Gastrocnemius medialis (tissue), 4 donors: ENCODE data around the gene PRODH. TPM values are rescaled to one million over a fixed set of nuclear protein-coding genes. Genes with fewer than 3 reads are reported as not detected.
"Not testable (repeated sequence)": the region's sequence is repeated elsewhere in the genome, so short reads cannot be mapped to it uniquely, and the experiment has no call there.

Source experiments
- ATAC-seq, 2 donors: fragments of 150-250 bp; one replicate each; pipeline ENCODE4 v1.9.1; 2016
- DNase-seq, 2 donors: peaks; one replicate each; pipeline ENCODE4 v3.0.0-alpha.2; 2019
- H3K27ac ChIP-seq, 4 donors: fragments of 200-600 bp; sonication (generic); 1 replicate in 1 of 4; 2 replicates in 3 of 4; pipeline ENCODE4 v1.5.1; 2016 to 2018; ENCODE audit warnings: mild to moderate bottlenecking in 2 of 4, moderate library complexity in 1 of 4
- H3K27me3 ChIP-seq, 3 donors: fragments of 200-600 bp; sonication (generic) in 2 of 3; 1 replicate in 1 of 3; 2 replicates in 2 of 3; pipeline versions ENCODE4 v1.5.1 to v1.6.0; 2016 to 2019; ENCODE audit warnings: mild to moderate bottlenecking in 1 of 3, moderate library complexity in 1 of 3
- H3K36me3 ChIP-seq, 2 donors: fragments of 200-600 bp; sonication (generic) in 1 of 2; one replicate each; pipeline ENCODE4 v1.5.1; 2017 to 2018
- H3K4me1 ChIP-seq, 2 donors: fragments of 200-600 bp; sonication (generic) in 1 of 2; one replicate each; pipeline ENCODE4 v1.5.1; 2016 to 2017; ENCODE audit warnings: mild to moderate bottlenecking in 2 of 2
- H3K4me3 ChIP-seq, 4 donors: fragments of 200-600 bp; sonication (generic) in 3 of 4; 1 replicate in 1 of 4; 2 replicates in 3 of 4; pipeline ENCODE4 v1.5.1; 2016 to 2019; ENCODE audit warnings: mild to moderate bottlenecking in 2 of 4
- H3K9me3 ChIP-seq, 3 donors: fragments of 200-600 bp; sonication (generic) in 2 of 3; 1 replicate in 1 of 3; 2 replicates in 2 of 3; pipeline ENCODE4 v1.5.1; 2016 to 2019
- POLR2A ChIP-seq, 2 donors: fragments of 450-650 bp; IDR thresholded peaks; one replicate each; pipeline ENCODE4 v1.6.1; 2017; ENCODE audit warnings: antibody characterized with exemption in 2 of 2, mild to moderate bottlenecking in 2 of 2, moderate library complexity in 2 of 2
- in situ Hi-C, 4 donors: fragments of 200-750 bp; cut with MboI; loops; one replicate each; pipeline versions ENCODE4 v1.15.0 to v1.8.0; 2017; ENCODE audit warnings: low sequenced_read_pairs in 4 of 4
- intact Hi-C: fragments of 100-400 bp; cut with DNase I; formaldehyde crosslinking; loops from one replicate; pipeline ENCODE4 v1.15.1; 2023; ENCODE audit warnings: low total_unique reads
- total RNA-seq, 4 donors: library from RNA; depleted of rRNA; stranded (reverse); fragments of >200 nt; gene quantifications; one replicate each; pipeline versions ENCODE4 v1.1.0 to v1.2.3, GENCODE V29; 2016
- TF ChIP-seq, protein P1 (sequence below), 5 experiments: fragments of 450-650 bp in 3 of 5; fragments of 200-600 bp in 2 of 5; sonication (generic) in 2 of 5; IDR thresholded peaks in 4 of 5; conservative IDR thresholded peaks in 1 of 5; 1 replicate in 4 of 5; 2 replicates in 1 of 5; pipeline ENCODE4 v1.5.1; 2016 to 2019; ENCODE audit warnings: antibody characterized with exemption in 5 of 5, mild to moderate bottlenecking in 3 of 5, moderate library complexity in 3 of 5

Gene PRODH
- total RNA-seq, 4 donors from 2014 or later, result 7.1 to 74.9 (median 14.4) TPM

DNA sequence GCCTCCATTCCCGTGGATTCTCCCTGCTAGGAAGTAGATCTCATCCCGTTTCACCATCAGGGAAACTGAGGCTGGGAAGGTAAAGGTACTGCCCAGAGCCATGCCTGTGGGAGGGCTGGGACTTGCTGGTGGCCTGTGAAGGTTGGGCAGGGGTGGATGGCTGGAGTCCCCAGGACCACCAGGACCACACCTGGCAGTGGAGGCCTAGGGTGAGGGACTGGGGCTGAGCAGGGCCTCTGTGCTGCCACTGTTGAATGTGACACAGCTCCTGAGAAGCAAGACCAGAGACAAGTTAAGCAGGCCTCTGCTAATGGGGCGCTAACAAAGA, 26.2 kb upstream of the PRODH start:
- no peak for TF ChIP-seq POLR2A (IDR thresholded peaks at IDR 0.05)
- TF ChIP-seq, protein P1, sequence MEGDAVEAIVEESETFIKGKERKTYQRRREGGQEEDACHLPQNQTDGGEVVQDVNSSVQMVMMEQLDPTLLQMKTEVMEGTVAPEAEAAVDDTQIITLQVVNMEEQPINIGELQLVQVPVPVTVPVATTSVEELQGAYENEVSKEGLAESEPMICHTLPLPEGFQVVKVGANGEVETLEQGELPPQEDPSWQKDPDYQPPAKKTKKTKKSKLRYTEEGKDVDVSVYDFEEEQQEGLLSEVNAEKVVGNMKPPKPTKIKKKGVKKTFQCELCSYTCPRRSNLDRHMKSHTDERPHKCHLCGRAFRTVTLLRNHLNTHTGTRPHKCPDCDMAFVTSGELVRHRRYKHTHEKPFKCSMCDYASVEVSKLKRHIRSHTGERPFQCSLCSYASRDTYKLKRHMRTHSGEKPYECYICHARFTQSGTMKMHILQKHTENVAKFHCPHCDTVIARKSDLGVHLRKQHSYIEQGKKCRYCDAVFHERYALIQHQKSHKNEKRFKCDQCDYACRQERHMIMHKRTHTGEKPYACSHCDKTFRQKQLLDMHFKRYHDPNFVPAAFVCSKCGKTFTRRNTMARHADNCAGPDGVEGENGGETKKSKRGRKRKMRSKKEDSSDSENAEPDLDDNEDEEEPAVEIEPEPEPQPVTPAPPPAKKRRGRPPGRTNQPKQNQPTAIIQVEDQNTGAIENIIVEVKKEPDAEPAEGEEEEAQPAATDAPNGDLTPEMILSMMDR (IDR thresholded peaks at IDR 0.05 in 4 of 5, conservative IDR thresholded peaks at IDR 0.05 in 1 of 5), result no peak
- no peaks in the 10 kb centered on the region for H3K4me1 ChIP-seq
- H3K27ac ChIP-seq, result no peak overlapping the region
- no peak for DNase-seq
- H3K9me3 ChIP-seq, result no peaks in the 10 kb centered on the region
- no peak overlapping the region for H3K4me3 ChIP-seq
- in situ Hi-C loops, result loop anchor here in 2 of 4 donors (25.0 kb wide), 1 partner anchor 675 kb away; no protein-coding TSS in a partner anchor
- H3K27me3 ChIP-seq, result no peaks in the 10 kb centered on the region
- ATAC-seq, result no peak
- intact Hi-C loops, result no loop called here
- H3K36me3 ChIP-seq, result no peaks in the 10 kb centered on the region

DNA sequence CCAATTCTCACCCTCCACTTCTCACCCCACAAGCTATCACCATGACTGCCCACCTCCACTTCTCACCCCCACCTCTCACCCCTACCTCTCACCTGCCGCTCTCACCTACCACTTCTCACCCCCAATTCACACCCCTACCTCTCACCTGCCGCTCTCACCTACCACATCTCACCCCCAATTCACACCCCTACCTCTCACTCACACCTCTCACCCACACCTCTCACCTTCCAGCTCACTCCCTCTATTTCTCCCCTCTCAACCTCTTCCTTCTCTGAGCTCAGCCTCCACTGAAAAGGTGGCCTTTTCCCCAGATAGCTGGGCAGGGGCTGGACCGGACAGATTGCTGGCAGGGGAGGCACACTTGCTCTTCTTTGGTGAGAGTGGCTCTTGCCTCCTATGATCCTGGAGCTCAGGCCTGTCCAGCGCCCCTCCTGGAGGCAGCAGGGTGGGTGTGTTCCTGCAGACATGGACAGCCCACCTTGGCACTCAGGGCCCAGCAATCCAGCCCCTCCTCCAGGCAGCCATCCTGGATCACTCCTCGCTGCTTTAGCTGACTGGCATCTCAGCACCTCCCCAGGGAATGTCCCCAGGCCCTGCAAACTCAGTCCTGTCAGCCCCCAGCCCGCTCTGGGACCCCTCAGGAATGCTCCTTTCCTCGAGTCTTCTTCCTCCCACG, 25.7 kb upstream of the PRODH start:
- ATAC-seq, intact Hi-C loops, H3K27me3 ChIP-seq, H3K9me3 ChIP-seq, H3K27ac ChIP-seq, DNase-seq, H3K4me1 ChIP-seq, H3K36me3 ChIP-seq, H3K4me3 ChIP-seq: not testable (repeated sequence)
- in situ Hi-C loops, result loop anchor here in 2 of 4 donors (25.0 kb wide), 1 partner anchor 676 kb away; no protein-coding TSS in a partner anchor

DNA sequence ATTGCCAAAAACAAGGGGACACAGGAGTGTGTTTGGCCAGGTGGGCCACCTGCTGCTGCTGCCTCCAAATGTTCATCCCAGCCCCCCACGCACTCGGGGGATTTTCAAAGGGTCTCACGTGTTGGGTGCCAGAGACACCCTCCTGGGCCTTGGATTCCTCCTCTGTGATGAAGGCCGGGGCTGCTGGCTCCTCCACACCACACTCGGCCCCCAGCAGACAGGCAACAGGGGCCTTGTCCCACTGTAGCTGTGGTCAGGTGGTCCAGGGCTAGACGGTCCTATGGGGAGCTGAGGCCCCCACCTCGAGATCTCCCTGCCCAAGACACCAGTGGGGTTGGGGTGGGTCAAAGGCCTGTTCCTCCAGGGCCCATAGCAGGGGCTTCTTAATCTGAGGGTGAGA, 25.1 kb upstream of the PRODH start:
- DNase-seq, H3K9me3 ChIP-seq, H3K36me3 ChIP-seq, intact Hi-C loops, ATAC-seq, H3K4me3 ChIP-seq, H3K27ac ChIP-seq, H3K4me1 ChIP-seq, H3K27me3 ChIP-seq: not testable (repeated sequence)
- in situ Hi-C loops, result loop anchor here in 2 of 4 donors (25.0 kb wide), 1 partner anchor 676 kb away; no protein-coding TSS in a partner anchor

DNA sequence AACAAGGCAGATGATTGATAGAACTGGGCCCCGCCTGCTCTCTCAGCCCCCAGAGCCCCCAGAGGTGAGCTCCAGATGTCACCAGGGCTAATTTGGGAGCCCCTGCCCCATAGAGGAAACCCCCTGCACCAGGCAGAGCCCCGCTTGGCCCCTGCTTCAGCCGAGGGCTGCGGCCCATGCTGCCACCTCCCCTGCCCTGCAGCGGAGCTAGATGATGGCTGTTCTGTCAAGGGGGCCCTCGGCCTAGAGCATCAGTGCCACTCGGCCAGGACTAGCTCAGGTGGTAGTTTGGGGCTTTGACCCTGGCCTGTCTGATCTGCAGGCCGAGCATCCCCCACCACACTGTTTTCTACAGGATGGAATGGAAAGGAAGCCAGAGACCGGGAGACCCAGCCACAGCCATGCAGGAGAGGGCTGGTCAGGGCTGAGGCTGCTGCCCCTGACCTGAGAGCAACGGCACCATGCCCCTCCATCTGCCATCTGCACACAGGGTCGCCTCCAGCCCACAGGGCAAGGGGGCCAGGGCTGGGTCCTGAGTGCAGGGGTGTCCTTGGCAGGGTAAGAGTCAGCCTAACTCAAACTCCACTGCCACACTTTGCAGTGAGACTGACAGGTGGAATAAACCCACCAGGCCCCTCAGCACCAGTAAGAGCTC, 24.2 kb upstream of the PRODH start:
- H3K4me1 ChIP-seq, H3K4me3 ChIP-seq, H3K27me3 ChIP-seq, intact Hi-C loops, DNase-seq, H3K36me3 ChIP-seq, H3K9me3 ChIP-seq, ATAC-seq, H3K27ac ChIP-seq: not testable (repeated sequence)
- in situ Hi-C loops, result loop anchor here in 2 of 4 donors (25.0 kb wide), 1 partner anchor 677 kb away; no protein-coding TSS in a partner anchor

DNA sequence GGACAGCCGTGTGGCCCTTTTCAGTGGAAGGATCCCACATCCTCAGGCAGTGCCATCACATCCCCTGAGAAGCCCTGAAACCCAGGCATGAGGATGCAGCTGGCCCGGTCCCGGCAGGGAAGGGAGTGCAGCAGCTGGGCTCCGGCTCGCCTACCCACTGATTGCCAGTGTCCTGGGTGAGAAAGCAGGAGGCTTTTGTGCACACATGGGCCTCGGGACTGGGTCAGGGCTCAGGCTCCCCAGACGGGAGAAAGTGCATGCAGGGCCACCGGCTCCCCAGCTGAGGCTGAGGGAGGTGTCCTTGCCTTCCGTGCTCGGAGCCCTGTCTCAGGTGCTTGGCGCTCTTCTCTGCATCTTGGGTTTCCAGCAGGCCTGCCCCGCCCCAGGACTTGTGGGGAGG, 23.6 kb upstream of the PRODH start:
- H3K4me1 ChIP-seq, H3K27me3 ChIP-seq, DNase-seq, ATAC-seq, H3K27ac ChIP-seq, H3K9me3 ChIP-seq, intact Hi-C loops, H3K36me3 ChIP-seq, H3K4me3 ChIP-seq: not testable (repeated sequence)
- in situ Hi-C loops, result loop anchor here in 2 of 4 donors (25.0 kb wide), 1 partner anchor 678 kb away; no protein-coding TSS in a partner anchor

DNA sequence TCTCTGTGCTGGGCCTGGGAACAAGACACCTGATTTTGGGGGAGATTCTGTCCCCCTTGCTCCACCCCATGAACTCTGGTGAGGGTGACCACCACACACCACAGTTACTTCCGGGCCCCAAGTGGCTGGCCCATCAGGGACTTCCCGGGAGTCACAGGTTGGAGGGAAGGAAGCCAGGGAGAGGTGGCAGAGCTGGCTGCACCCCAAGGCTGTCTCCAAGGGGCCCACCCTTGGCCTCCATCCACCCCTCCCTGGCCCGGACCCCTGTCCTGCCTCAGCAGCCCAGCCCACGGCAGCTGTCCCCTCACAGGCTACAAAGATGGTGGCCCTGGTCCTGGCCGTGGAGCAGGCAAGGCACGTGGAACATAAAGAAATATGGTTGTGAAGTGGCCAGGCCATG, 23.2 kb upstream of the PRODH start:
- H3K4me3 ChIP-seq, H3K27me3 ChIP-seq, H3K4me1 ChIP-seq, H3K36me3 ChIP-seq, H3K27ac ChIP-seq, H3K9me3 ChIP-seq, ATAC-seq, intact Hi-C loops, DNase-seq: not testable (repeated sequence)
- in situ Hi-C loops, result loop anchor here in 2 of 4 donors (25.0 kb wide), 1 partner anchor 678 kb away; no protein-coding TSS in a partner anchor

DNA sequence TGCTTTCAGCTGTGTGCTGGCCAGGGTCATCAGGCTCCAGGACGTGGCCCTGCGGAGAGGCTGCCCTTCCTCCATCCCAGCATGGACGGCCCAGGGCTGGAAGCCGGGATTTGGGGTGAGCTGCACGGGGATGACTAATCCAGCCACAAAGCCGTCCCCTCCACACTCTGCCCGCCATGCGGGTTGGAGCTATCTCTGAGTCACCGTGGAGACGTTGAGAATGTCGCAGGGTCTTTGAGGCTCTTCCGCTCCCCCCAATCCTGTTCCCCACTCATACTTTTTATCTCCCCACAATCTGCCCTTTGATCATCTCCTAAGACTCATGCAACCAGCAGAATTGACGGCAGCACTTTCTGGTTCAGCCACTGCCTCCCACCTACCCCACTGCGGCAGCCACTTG, 22.6 kb upstream of the PRODH start:
- H3K27me3 ChIP-seq, H3K27ac ChIP-seq, ATAC-seq, H3K4me1 ChIP-seq, H3K36me3 ChIP-seq, H3K4me3 ChIP-seq, DNase-seq, H3K9me3 ChIP-seq, intact Hi-C loops: not testable (repeated sequence)
- in situ Hi-C loops, result loop anchor here in 2 of 4 donors (25.0 kb wide), 1 partner anchor 679 kb away; no protein-coding TSS in a partner anchor

DNA sequence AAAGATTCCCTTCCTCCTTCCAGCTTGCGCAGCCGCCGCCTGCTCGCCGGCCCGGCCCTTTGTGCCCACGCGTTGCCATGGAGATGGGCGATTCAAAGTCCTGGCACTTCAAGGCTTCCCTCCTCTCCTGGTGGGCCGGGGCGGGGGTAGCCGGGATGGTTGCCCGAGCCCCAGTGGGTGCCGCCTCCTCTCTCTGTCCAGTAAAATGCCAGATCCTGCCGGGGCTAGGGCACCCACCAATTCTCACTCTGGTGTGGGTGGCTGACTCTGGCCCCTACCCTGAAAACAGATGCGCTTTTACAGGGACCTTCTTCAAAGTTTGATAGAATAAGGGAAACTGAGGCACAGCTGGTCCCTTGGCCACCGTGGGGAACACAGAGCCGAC, 22.2 kb upstream of the PRODH start:
- H3K36me3 ChIP-seq, H3K4me1 ChIP-seq, intact Hi-C loops, ATAC-seq, H3K9me3 ChIP-seq, H3K27me3 ChIP-seq, H3K4me3 ChIP-seq, H3K27ac ChIP-seq: not testable (repeated sequence)
- DNase-seq, result peak in 1 of 2 donors; percentile 7
- in situ Hi-C loops, result loop anchor here in 2 of 4 donors (25.0 kb wide), 1 partner anchor 679 kb away; no protein-coding TSS in a partner anchor

DNA sequence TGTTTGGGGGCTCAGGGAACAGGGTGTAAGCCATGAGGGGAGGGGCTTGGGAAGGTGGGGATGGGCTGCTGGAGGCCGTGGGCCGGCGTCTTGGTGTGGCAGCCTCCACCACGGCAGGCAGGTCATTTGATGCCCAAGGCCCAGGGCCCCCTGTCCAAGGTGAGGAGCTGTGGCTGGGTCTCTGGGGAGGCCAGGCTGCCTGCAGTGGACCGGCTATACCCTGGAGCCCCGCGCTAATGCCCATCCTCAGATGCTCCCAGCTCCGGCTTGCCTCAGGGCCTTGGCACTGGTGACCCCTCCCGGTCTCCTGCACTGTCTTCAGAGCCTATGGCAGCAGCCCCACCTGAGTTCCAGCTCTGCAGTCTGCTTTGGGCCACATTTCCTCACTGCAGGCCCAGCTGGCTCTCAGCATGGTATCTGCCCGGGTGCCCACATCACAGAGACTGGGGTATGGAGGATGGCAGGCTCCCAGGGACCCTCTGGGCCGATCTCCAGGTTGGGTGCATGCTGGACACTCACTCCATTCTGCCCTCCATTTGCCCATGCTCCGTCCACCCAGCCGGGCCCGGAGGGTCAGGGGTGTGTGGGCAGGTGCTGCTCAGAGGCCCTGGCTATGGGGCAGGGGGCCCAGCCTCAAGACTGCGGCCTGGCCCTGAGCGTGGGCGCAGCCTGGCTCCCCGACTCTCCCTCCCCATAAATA, 21.7 kb upstream of the PRODH start:
- H3K36me3 ChIP-seq, intact Hi-C loops, H3K4me3 ChIP-seq, H3K4me1 ChIP-seq, H3K9me3 ChIP-seq, H3K27me3 ChIP-seq, ATAC-seq, H3K27ac ChIP-seq: not testable (repeated sequence)
- in situ Hi-C loops, result loop anchor here in 2 of 4 donors (25.0 kb wide), 1 partner anchor 680 kb away; no protein-coding TSS in a partner anchor
- DNase-seq, result peak in 1 of 2 donors; percentile 4

DNA sequence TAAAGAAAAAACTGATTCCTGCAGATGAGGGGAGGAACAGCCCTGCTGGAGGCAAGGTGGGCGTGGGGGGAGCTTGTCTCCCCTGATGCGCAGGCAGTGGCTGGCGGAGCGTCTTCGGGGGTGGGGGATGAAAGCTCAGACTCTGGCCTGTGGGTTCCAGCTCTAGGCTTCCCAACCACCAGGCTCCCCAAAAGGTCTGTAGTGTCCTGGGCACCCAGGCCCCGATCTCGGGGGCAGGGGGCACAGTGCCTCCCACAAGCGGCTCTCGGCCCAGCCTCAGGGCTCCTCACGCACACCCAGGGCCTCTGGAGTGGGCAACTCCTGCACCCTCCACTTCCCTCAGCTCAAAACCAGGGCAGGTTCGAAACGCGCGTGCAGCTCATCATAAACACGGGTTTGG, 20.9 kb upstream of the PRODH start:
- ATAC-seq, H3K36me3 ChIP-seq, intact Hi-C loops, H3K27ac ChIP-seq, H3K4me3 ChIP-seq, H3K9me3 ChIP-seq, H3K27me3 ChIP-seq, H3K4me1 ChIP-seq: not testable (repeated sequence)
- in situ Hi-C loops, result loop anchor here in 2 of 4 donors (25.0 kb wide), 1 partner anchor 680 kb away; no protein-coding TSS in a partner anchor
- peak in 1 of 2 donors; percentile 2 for DNase-seq
